CD14-positive monocyte (primary cell): Measurements from ENCODE around the gene CDC40. TPM values are rescaled to one million over a fixed set of nuclear protein-coding genes. Genes with fewer than 3 reads are reported as not detected.
"Not testable (repeated sequence)": the region's sequence is repeated elsewhere in the genome, so short reads cannot be mapped to it uniquely, and the experiment has no call there.

Experiments
- DNase-seq, 3 donors: peaks; one replicate each; pipeline ENCODE4 v3.0.0-alpha.2; 2011 to 2022
- H2AFZ ChIP-seq: 2 replicates; pipeline ENCODE4 v1.6.0; 2012; ENCODE audit warnings: mild to moderate bottlenecking, low read depth, low read length, inconsistent platforms; ENCODE audit not compliant: insufficient read depth, poor library complexity, severe bottlenecking
- H3K27ac ChIP-seq, 2 donors: 1 replicate in 1 of 2; 2 replicates in 1 of 2; pipeline ENCODE4 v1.5.1; 2012 to 2013; ENCODE audit warnings: low read length in 2 of 2, control low read depth in 1 of 2, inconsistent platforms in 1 of 2, low read depth in 1 of 2, mild to moderate bottlenecking in 1 of 2
- H3K27me3 ChIP-seq, 2 donors: one replicate each; pipeline versions ENCODE4 v1.6.0 to v1.6.1; 2011 to 2013; ENCODE audit warnings: low read length in 2 of 2; ENCODE audit not compliant: control insufficient read depth in 2 of 2, insufficient read depth in 2 of 2
- H3K36me3 ChIP-seq, 2 donors: replicated peaks in 1 of 2; 1 replicate in 1 of 2; 2 replicates in 1 of 2; pipeline versions ENCODE4 v1.5.1 to v1.6.1; 2012 to 2013; ENCODE audit warnings: low read length in 2 of 2, control low read depth in 1 of 2, inconsistent platforms in 1 of 2, mild to moderate bottlenecking in 1 of 2; ENCODE audit not compliant: insufficient read depth in 2 of 2, control insufficient read depth in 1 of 2
- H3K4me1 ChIP-seq, 2 donors: 1 replicate in 1 of 2; 2 replicates in 1 of 2; pipeline versions ENCODE4 v1.5.1 to v1.6.1; 2012 to 2013; ENCODE audit warnings: low read length in 2 of 2, control low read depth in 1 of 2, inconsistent platforms in 1 of 2, mild to moderate bottlenecking in 1 of 2, moderate library complexity in 1 of 2; ENCODE audit not compliant: insufficient read depth in 2 of 2, control insufficient read depth in 1 of 2
- H3K4me2 ChIP-seq: replicated peaks from 2 replicates; pipeline ENCODE3; 2012; ENCODE audit warnings: low read length, moderate library complexity, mild to moderate bottlenecking; ENCODE audit not compliant: poor library complexity, severe bottlenecking; ENCODE audit errors: extremely low read depth
- H3K4me3 ChIP-seq, 3 experiments: fragments of 200-600 bp in 1 of 3; sonication (generic) in 1 of 3; replicated peaks in 1 of 3; 1 replicate in 2 of 3; 2 replicates in 1 of 3; pipeline ENCODE4 v1.5.1; 2011 to 2013; ENCODE audit warnings: low read length in 3 of 3, mild to moderate bottlenecking in 3 of 3, control low read depth in 2 of 3, low read depth in 2 of 3, inconsistent platforms in 1 of 3, moderate library complexity in 1 of 3
- H3K79me2 ChIP-seq: 2 replicates; pipeline ENCODE4 v1.6.0; 2012; ENCODE audit warnings: mild to moderate bottlenecking, control low read depth, inconsistent platforms, low read length, moderate library complexity; ENCODE audit not compliant: insufficient read depth
- H3K9ac ChIP-seq: 2 replicates; pipeline ENCODE4 v1.6.0; 2017; ENCODE audit warnings: low read length, mild to moderate bottlenecking; ENCODE audit not compliant: insufficient read depth, poor library complexity, severe bottlenecking
- H3K9me3 ChIP-seq, 2 donors: replicated peaks in 1 of 2; 1 replicate in 1 of 2; 2 replicates in 1 of 2; pipeline versions ENCODE4 v1.5.1 to v1.6.1; 2012 to 2013; ENCODE audit warnings: low read length in 2 of 2, control low read depth in 1 of 2; ENCODE audit not compliant: control insufficient read depth in 1 of 2, insufficient read depth in 1 of 2
- H4K20me1 ChIP-seq: 2 replicates; pipeline ENCODE4 v1.6.0; 2012; ENCODE audit warnings: mild to moderate bottlenecking, low read length, control low read depth, moderate library complexity; ENCODE audit not compliant: insufficient read depth
- H3K27ac Mint-ChIP-seq, 7 donors: one replicate each; pipeline ENCODE4 v1.8.0; 2020; ENCODE audit warnings: mild to moderate bottlenecking in 7 of 7, mixed read lengths in 7 of 7, moderate library complexity in 6 of 7, inconsistent platforms in 2 of 7
- H3K27me3 Mint-ChIP-seq, 3 donors: one replicate each; pipeline ENCODE4 v1.8.0; 2021 to 2022; ENCODE audit warnings: low read depth in 3 of 3, mild to moderate bottlenecking in 3 of 3, mixed read lengths in 3 of 3, moderate library complexity in 3 of 3, inconsistent platforms in 1 of 3
- H3K36me3 Mint-ChIP-seq, 2 donors: one replicate each; pipeline ENCODE4 v1.8.0; 2020; ENCODE audit warnings: mixed read lengths in 2 of 2, inconsistent platforms in 1 of 2, mild to moderate bottlenecking in 1 of 2
- H3K4me1 Mint-ChIP-seq: one replicate; pipeline ENCODE4 v1.8.0; 2020; ENCODE audit warnings: mild to moderate bottlenecking, mixed read lengths
- H3K4me3 Mint-ChIP-seq, 2 donors: one replicate each; pipeline ENCODE4 v1.8.0; 2020; ENCODE audit warnings: mild to moderate bottlenecking in 2 of 2, mixed read lengths in 2 of 2, moderate library complexity in 1 of 2
- H3K9me3 Mint-ChIP-seq, 7 donors: one replicate each; pipeline ENCODE4 v1.8.0; 2020 to 2022; ENCODE audit warnings: mixed read lengths in 7 of 7, mild to moderate bottlenecking in 6 of 7, moderate library complexity in 6 of 7, inconsistent platforms in 2 of 7
- CTCF ChIP-seq: fragments of 200-600 bp; IDR thresholded peaks from one replicate; pipeline ENCODE4 v1.8.0; 2022; ENCODE audit warnings: antibody characterized with exemption, mild to moderate bottlenecking
- WGBS: methylation state at CpG from one replicate; pipeline ENCODE4 v1.1.5; 2013; ENCODE audit warnings: missing lambda C conversion rate; ENCODE audit not compliant: insufficient coverage; 5-methylcytosine and 5-hydroxymethylcytosine counted together
- intact Hi-C, 2 donors: fragments of 100-400 bp; cut with micrococcal nuclease; formaldehyde crosslinking; loops; one replicate each; pipeline versions ENCODE4 v1.15.0 to v1.15.1; 2023
- polyA plus RNA-seq, 3 donors: library from polyadenylated mRNA; depleted of rRNA in 1 of 3; unstranded in 2 of 3; stranded (reverse) in 1 of 3; fragments of 300-500 nt in 2 of 3; fragments of >200 nt in 1 of 3; fragmentation: Illumina TruSeq in 2 of 3; gene quantifications; 1 replicate in 2 of 3; 2 replicates in 1 of 3; pipeline ENCODE4 v1.2.3, GENCODE V29; 2012 to 2021

Gene CDC40
- polyA plus RNA-seq, 3 donors: 13.6 to 26.4 (median 17.0) TPM

- H3K27me3 ChIP-seq: no peaks in the 10 kb centered on the region
- H3K27ac ChIP-seq: peak overlapping the region in 1 of 2 donors; percentile 76
- no peak overlapping the region for H3K9ac ChIP-seq
- H3K27me3 Mint-ChIP-seq: no peaks in the 10 kb centered on the region
- no peak overlapping the region for H3K4me3 ChIP-seq
- H3K4me1 ChIP-seq: peaks cover 3 to 7% of the 10 kb centered on the region in 2 donors
- H3K9me3 ChIP-seq: no peaks in the 10 kb centered on the region
- H3K36me3 ChIP-seq: peaks cover 24 to 40% of the 10 kb centered on the region in 2 donors
- no peak overlapping the region for H2AFZ ChIP-seq
- TF ChIP-seq CTCF: no peak
- no peaks in the 10 kb centered on the region for H3K79me2 ChIP-seq
- H3K4me1 Mint-ChIP-seq: peaks cover 7% of the 10 kb centered on the region
- peak in 1 of 3 donors; percentile 9 for DNase-seq
- no peaks in the 10 kb centered on the region for H4K20me1 ChIP-seq
- peak overlapping the region in 5 of 7 donors; percentile 48 to 90 (median 62) for H3K27ac Mint-ChIP-seq
- peak overlapping the region; percentile 11 for H3K4me2 ChIP-seq
- no peaks in the 10 kb centered on the region for H3K9me3 Mint-ChIP-seq
- no CpG with 5 or more reads among the region's 2 CpGs for whole genome bisulfite sequencing
- peaks cover 42 to 48% of the 10 kb centered on the region in 2 donors for H3K36me3 Mint-ChIP-seq
- intact Hi-C loops: no loop called here
- H3K4me3 Mint-ChIP-seq: no peak overlapping the region
Observed at GRCh38 chr6:110233770-110234374, 53.6 kb downstream of the CDC40 start.

GRCh38 chr6:110236007-110236406 lies 55.8 kb downstream of the CDC40 start:
- H3K36me3 ChIP-seq: peaks cover 8 to 26% of the 10 kb centered on the region in 2 donors
- H3K9me3 ChIP-seq, H3K9ac ChIP-seq, H3K9me3 Mint-ChIP-seq, H3K4me1 ChIP-seq, DNase-seq, H3K27me3 Mint-ChIP-seq, H4K20me1 ChIP-seq, H3K27ac ChIP-seq, H3K4me1 Mint-ChIP-seq, intact Hi-C loops, H3K27ac Mint-ChIP-seq, H3K79me2 ChIP-seq, H3K4me2 ChIP-seq, H3K27me3 ChIP-seq, H2AFZ ChIP-seq, H3K4me3 Mint-ChIP-seq, H3K4me3 ChIP-seq: not testable (repeated sequence)
- no CpG with 5 or more reads among the region's 1 CpG for WGBS
- peaks cover 32 to 34% of the 10 kb centered on the region in 2 donors for H3K36me3 Mint-ChIP-seq
